GM12864 (cell line): ENCODE measurements around the gene PDCD1LG2.

Experiments used
- DNase-seq: peaks from one replicate; pipeline ENCODE4 v3.0.0-alpha.2; 2011; ENCODE audit warnings: low read depth
- H3K4me3 ChIP-seq: 2 replicates; pipeline ENCODE4 v1.5.1; 2011; ENCODE audit warnings: mild to moderate bottlenecking, low read depth, low read length, control low read depth
- TF ChIP-seq, protein P1 (sequence below): IDR thresholded peaks from 2 replicates; pipeline ENCODE4 v1.5.1; 2011; ENCODE audit warnings: low read depth, mild to moderate bottlenecking, moderate library complexity, low read length, control low read depth, inconsistent platforms; ENCODE audit errors: missing control alignments

The PDCD1LG2 gene

GRCh38 chr9:5499157-5499556, 11.2 kb upstream of the PDCD1LG2 start:
- TF ChIP-seq, protein P1, sequence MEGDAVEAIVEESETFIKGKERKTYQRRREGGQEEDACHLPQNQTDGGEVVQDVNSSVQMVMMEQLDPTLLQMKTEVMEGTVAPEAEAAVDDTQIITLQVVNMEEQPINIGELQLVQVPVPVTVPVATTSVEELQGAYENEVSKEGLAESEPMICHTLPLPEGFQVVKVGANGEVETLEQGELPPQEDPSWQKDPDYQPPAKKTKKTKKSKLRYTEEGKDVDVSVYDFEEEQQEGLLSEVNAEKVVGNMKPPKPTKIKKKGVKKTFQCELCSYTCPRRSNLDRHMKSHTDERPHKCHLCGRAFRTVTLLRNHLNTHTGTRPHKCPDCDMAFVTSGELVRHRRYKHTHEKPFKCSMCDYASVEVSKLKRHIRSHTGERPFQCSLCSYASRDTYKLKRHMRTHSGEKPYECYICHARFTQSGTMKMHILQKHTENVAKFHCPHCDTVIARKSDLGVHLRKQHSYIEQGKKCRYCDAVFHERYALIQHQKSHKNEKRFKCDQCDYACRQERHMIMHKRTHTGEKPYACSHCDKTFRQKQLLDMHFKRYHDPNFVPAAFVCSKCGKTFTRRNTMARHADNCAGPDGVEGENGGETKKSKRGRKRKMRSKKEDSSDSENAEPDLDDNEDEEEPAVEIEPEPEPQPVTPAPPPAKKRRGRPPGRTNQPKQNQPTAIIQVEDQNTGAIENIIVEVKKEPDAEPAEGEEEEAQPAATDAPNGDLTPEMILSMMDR: no peak
- no peak for DNase-seq
- no peak overlapping the region for H3K4me3 ChIP-seq

GRCh38 chr9:5499889-5500398, 10.4 kb upstream of the PDCD1LG2 start:
- TF ChIP-seq, protein P1: no peak
- no peak overlapping the region for H3K4me3 ChIP-seq
- no peak for DNase-seq

GRCh38 chr9:5500441-5501235, 9.7 kb upstream of the PDCD1LG2 start:
- no peak for DNase-seq
- TF ChIP-seq, protein P1: no peak
- no peak overlapping the region for H3K4me3 ChIP-seq

GRCh38 chr9:5502553-5502952, 7.8 kb upstream of the PDCD1LG2 start:
- no peak for DNase-seq
- TF ChIP-seq, protein P1: no peak
- no peak overlapping the region for H3K4me3 ChIP-seq

DNA sequence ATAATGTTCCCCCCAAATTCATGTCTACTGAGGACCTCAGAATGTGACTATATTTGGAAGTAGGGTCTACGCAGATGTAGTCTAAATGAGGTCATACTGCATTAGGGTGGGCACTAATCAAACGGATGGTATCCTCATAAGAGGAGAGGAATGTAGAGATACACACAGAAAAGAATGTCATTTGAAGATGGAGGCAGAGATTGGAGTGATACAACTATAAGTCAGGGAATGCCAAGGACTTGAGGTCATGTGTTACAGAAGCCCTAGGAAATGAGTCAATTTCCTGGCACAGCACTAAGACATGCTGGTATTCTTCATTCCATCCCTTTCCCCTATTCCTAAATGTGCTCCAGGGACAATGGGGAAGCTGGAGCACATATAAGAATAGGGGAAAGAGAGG, 758 bp upstream of the PDCD1LG2 start:
- no peak overlapping the region for H3K4me3 ChIP-seq
- TF ChIP-seq, protein P1: no peak
- DNase-seq: no peak

DNA sequence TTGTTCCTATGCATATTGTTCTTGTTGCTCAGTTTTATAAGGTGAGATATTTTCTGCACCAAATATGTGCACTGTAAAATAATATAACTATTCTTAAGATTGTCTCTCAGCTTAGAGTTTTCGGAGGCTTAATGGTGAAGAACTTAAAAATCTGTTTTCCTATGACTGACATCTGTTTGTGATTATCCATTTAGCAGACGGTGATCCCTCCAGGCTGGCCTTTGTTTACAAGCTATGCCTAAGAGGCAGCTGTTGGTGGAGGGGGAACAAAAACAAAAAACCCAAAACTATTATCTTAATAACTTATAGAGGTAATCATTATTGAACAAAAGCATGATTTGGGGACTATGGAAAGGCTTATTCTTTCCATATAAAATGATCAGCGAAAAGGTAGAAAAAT, 658 bp downstream of the PDCD1LG2 start:
- no peak for DNase-seq
- TF ChIP-seq, protein P1: no peak
- H3K4me3 ChIP-seq: peak overlapping the region; percentile 46

GRCh38 chr9:5511476-5511875, 1.1 kb downstream of the PDCD1LG2 start:
- H3K4me3 ChIP-seq: peak overlapping the region; percentile 46
- no peak for DNase-seq
- TF ChIP-seq, protein P1: no peak
